Body of pancreas (tissue), 4 donors: ENCODE measurements around the gene NSD2.

ENCODE experiments used
- POLR2A ChIP-seq, 3 donors: fragments of 450-650 bp; IDR thresholded peaks; one replicate each; pipeline ENCODE4 v1.6.1; 2016; ENCODE audit warnings: antibody characterized with exemption in 3 of 3, mild to moderate bottlenecking in 2 of 3
- TF ChIP-seq, protein P1 (sequence below), 7 experiments: fragments of 450-650 bp in 4 of 7; fragments of 200-600 bp in 3 of 7; sonication (generic) in 3 of 7; IDR thresholded peaks; one replicate each; pipeline ENCODE4 v1.5.1; 2016 to 2019; ENCODE audit warnings: antibody characterized with exemption in 7 of 7

DNA sequence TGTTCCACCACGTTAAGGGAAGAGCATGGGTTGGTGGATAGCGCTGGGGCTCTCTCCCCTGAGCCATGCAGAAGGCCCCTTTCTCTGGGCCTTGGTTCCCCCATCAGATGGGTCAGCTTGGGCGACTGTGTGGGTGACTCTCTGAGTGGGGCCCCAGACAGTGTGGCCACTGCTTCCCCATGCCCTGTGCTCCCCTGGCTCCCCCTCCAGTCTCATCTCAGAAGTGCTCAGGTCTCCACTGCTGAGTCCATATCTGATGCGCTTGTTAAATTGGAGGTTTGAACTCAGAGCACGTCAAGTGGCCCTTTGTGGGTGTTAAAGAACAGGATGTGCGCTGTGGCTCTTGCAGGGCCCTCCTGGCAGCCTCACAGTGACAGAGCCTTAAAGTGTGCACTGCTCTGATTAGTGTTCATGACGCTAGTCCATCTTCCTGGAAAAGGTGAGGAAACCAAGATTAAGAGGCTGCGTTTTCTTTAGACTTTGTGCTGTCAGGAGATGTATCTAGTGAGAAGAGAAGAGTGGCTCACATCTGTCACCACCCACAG, 77.8 kb downstream of the NSD2 start:
- TF ChIP-seq, protein P1, sequence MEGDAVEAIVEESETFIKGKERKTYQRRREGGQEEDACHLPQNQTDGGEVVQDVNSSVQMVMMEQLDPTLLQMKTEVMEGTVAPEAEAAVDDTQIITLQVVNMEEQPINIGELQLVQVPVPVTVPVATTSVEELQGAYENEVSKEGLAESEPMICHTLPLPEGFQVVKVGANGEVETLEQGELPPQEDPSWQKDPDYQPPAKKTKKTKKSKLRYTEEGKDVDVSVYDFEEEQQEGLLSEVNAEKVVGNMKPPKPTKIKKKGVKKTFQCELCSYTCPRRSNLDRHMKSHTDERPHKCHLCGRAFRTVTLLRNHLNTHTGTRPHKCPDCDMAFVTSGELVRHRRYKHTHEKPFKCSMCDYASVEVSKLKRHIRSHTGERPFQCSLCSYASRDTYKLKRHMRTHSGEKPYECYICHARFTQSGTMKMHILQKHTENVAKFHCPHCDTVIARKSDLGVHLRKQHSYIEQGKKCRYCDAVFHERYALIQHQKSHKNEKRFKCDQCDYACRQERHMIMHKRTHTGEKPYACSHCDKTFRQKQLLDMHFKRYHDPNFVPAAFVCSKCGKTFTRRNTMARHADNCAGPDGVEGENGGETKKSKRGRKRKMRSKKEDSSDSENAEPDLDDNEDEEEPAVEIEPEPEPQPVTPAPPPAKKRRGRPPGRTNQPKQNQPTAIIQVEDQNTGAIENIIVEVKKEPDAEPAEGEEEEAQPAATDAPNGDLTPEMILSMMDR (IDR thresholded peaks at IDR 0.05) = no peak
- TF ChIP-seq POLR2A (IDR thresholded peaks at IDR 0.05) = no peak
